ENCODE results near the gene DHH.

GRCh38 chr12:49138587-49138986 lies 44.0 kb upstream of the DHH start:
- TF ChIP-seq CTCF (IDR thresholded peaks at IDR 0.05; ENCODE audit: insufficient read depth, low read length, poor library complexity, severe bottlenecking) = no peak
- no peak for TF ChIP-seq EZH2phosphoT487 (conservative IDR thresholded peaks at IDR 0.05; ENCODE audit: low read length)
